ENCODE measurements around the gene PI4K2A. TPM values are rescaled to one million over a fixed set of nuclear protein-coding genes. Genes with fewer than 3 reads are reported as not detected.

Gene PI4K2A
- total and polyA plus RNA-seq, 2 of the 13 experiments (the other 11 are each of a cell fraction or from before 2014, with no cell fraction given): 10.9 to 14.3 TPM

- TF ChIP-seq AKAP8 (CRISPR knock-in tag; IDR thresholded peaks at IDR 0.05): no peak
- no peak; the same call in 1 of the 2 replicates for TF ChIP-seq ZNF790 (CRISPR knock-in tag; IDR thresholded peaks at IDR 0.05; ENCODE audit: borderline replicate concordance)
- no peak for TF ChIP-seq IRF9 (CRISPR knock-in tag; IDR thresholded peaks at IDR 0.05; ENCODE audit: borderline replicate concordance)
- no peak for TF ChIP-seq ZNF709 (CRISPR knock-in tag; IDR thresholded peaks at IDR 0.05)
- TF ChIP-seq ZKSCAN1 (IDR thresholded peaks at IDR 0.05; ENCODE audit: low read length): no peak
- 0 out of 2 replicates have a peak, but pooled peaks have one; percentile 10 for TF ChIP-seq ZNF280D (CRISPR knock-in tag; IDR thresholded peaks at IDR 0.05)
- no peak for TF ChIP-seq HMGA1 (CRISPR knock-in tag; conservative IDR thresholded peaks at IDR 0.05)
- 0 out of 2 replicates have a peak, but pooled peaks have one; percentile 14 for TF ChIP-seq ZNF639 (CRISPR knock-in tag; conservative IDR thresholded peaks at IDR 0.05)
- TF ChIP-seq HNF4G (IDR thresholded peaks at IDR 0.05; ENCODE audit: borderline replicate concordance, low read depth, low read length): no peak
- no peak for TF ChIP-seq HNF4G (CRISPR knock-in tag; IDR thresholded peaks at IDR 0.05; ENCODE audit: borderline replicate concordance, low read depth)
- no peak for TF ChIP-seq SMYD3 (CRISPR knock-in tag; IDR thresholded peaks at IDR 0.05)
- TF ChIP-seq ZSCAN20 (CRISPR knock-in tag; IDR thresholded peaks at IDR 0.05; ENCODE audit: borderline replicate concordance): no peak
- no peak for TF ChIP-seq GABPB1 (CRISPR knock-in tag; IDR thresholded peaks at IDR 0.05)
- no peak for TF ChIP-seq ZFP91 (CRISPR knock-in tag; IDR thresholded peaks at IDR 0.05; ENCODE audit: borderline replicate concordance)
- TF ChIP-seq RORA (CRISPR knock-in tag; IDR thresholded peaks at IDR 0.05): no peak
- no peak for TF ChIP-seq ZNF562 (CRISPR knock-in tag; IDR thresholded peaks at IDR 0.05; ENCODE audit: borderline replicate concordance)
- no peak for TF ChIP-seq HNRNPL (IDR thresholded peaks at IDR 0.05; ENCODE audit: low read depth, low read length)
- no peak for TF ChIP-seq ARNTL (CRISPR knock-in tag; IDR thresholded peaks at IDR 0.05)
- TF ChIP-seq MXD4 (CRISPR knock-in tag; IDR thresholded peaks at IDR 0.05): no peak
- no peak for TF ChIP-seq ZNF564 (CRISPR knock-in tag; IDR thresholded peaks at IDR 0.05)
- TF ChIP-seq E2F1 (CRISPR knock-in tag; IDR thresholded peaks at IDR 0.05): no peak
These were observed 47.6 kb downstream of the PI4K2A start (continued) for GRCh38 chr10:97687785-97688781.
